ENCODE results near the gene CYTH2.
A peak's percentile ranks its signal among the peaks of the same experiment; 100 is the strongest.

CYTH2 gene

GRCh38 chr19:48493718-48494401 is 24.7 kb downstream of the CYTH2 start:
- DNase-seq (ENCODE audit: low spot score): no peak

DNA sequence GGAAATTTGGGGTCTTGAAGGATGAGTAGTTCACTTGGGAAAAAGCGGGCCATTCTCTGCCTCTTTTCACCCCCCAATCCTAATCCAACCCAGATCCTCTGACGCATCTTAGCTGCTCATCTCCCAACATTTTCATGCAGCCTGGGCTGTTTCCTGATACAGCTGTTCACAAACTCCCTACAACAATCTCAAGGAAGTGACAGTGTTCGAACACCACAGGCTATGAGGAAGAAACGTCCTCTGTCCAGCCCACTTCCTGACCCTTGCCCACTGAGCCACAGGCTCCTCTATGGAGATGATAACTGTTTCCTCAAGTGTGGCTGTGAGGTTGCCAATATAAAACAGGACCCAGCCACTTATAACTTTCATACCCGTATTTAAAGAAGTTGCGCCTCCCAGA is 26.2 kb downstream of the CYTH2 start:
- DNase-seq (ENCODE audit: low spot score): no peak

GRCh38 chr19:48496959-48497727 is 28.0 kb downstream of the CYTH2 start:
- DNase-seq (ENCODE audit: low spot score): no peak

DNA sequence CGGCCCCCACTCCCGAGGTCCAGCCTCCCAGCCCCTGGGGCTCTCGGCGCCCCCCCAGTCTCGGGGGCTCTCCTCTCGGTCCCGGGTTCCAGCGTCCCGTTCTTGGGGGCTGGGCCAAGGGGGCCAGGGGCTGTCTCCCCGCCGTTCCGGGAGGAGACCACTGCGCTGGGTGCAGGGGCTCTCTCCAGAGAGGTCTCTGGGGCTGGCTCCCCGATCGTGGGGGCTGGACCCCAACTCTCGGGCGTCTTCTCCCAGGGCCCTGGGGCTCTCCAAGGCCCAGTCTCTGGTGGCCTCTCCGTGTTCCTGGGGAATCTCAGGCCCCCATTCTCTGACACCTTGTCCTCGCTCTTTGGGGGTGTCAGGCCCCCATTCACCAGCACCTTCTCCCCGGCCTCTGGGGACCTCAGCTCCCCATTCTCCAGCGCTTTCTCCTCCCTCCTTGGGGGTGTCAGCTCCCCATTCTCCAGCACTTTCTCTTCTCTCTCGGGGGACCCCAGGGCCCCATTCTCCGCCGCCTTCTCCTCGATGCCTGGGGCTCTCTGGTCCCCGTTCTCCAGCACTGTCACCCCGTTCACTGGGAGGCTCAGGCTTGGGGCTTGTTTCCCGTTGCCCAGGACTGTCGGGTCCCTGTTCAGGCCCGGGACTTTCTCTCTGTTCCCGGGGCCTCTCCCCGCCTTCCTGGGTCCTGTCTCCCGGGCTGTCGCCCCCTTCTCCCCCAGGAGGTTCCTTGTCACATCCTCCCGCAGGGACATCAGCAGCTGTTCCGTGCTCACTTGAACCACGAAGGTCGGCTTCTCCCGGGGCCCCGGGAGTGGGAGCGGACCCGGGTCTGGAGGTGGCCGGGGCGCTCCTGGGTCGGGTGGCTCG is 28.8 kb downstream of the CYTH2 start:
- no peak for DNase-seq (ENCODE audit: low spot score)

DNA sequence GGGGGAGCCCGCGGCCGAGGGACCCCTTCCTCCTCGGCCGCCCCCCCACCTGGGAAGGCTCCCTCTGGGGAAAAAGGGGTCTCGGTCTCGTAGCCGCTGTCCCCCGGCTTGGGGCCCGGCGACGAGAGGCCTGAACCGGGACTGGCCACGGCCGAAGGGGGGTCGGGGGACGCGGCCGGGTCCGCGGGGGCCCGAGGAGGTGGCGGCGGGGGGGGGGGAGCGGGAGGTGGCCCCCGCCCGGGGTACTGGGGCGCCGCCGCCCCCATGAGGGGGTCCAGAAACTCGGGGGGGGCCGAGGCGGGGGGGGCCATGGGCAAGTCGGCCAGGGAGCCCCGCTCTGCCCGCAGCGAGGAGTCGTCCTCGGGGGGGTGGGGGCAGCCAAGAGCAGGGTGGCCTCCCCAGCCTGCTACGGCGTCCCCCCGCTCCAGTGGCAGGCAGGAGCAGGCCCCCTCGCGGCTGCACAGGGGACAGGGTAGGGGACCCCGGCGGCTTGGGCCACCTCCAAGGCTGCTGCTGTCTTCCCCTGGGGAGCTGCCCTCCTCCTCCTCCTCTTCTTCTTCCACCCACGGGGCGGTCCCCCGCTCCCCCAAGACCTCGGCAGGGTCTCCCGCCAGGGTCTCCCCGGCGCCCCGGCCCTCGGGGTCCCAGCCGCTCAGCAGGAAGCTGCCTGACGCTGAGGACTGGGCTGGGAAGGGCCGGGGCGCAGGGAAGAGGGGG is 29.6 kb downstream of the CYTH2 start:
- DNase-seq (ENCODE audit: low spot score): no peak

DNA sequence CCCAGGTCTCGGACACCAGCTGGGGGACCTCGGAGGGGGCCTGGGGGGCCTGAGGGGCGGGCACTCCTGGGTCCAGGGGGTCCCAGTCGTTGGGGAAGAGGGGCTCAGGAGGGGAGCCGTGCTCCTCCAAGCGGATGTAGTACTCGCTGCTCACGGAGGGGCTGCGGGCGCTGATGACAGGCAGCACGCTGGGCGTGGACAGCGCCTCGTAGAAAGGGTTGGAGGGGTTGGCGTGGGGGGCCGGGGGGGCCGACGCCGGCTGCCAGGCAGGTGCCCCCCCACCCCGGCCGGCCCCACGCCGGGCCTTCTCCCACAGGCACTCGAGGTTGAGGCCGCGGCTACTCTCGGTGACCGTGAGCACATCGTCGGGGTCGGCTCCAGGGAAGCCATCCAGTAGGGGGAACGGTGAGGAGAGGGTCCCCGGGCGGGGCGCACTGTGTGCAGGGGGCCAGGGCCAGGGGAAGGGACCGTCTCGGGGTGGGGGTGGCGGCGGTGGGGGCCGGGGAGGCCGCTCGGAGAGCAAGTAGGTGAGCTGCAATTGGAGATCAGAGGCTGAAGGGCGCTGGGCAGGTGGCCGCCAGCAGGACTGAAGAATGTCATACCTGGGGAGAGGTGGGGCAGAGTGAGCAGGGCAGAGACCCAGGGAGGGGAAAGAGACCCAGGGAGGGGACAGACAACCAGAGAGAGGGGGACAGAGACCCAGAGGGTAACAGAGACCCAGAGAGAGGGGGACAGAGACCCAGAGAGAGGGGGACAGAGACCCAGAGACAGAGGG is 30.3 kb downstream of the CYTH2 start:
- DNase-seq (ENCODE audit: low spot score): no peak

DNA sequence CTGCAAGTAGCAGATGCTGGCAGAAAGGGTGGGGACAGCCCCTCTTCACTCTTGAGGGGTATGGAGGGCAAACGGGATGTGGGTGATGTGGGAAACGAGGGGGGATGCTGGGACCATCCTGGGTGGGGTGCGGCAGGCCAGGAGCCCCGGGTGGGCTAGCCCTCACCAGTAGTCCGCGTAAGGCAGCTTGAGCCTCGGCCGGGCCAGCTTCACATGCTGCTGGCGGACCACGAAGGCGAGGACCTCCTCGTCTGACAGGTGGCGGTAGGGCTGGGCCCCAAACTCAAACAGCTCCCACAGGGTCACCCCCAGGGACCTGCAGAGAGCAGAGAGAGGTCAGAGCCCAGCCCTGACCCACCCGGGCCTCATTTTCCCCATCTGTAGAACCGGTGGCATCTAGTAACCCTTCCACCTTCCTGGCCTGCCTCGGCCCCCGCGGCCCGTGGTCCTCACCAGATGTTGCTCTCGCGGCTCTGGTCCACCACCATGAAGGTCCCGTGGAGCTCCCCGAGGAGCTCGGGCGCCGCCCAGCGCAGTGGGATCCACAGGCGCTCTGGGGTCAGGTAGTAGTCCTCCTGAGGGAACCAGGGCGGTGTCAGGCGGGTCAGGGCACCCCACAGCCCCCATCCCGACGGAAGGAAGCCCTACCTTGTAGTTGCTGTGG is 31.8 kb downstream of the CYTH2 start:
- no peak for DNase-seq (ENCODE audit: low spot score)

DNA sequence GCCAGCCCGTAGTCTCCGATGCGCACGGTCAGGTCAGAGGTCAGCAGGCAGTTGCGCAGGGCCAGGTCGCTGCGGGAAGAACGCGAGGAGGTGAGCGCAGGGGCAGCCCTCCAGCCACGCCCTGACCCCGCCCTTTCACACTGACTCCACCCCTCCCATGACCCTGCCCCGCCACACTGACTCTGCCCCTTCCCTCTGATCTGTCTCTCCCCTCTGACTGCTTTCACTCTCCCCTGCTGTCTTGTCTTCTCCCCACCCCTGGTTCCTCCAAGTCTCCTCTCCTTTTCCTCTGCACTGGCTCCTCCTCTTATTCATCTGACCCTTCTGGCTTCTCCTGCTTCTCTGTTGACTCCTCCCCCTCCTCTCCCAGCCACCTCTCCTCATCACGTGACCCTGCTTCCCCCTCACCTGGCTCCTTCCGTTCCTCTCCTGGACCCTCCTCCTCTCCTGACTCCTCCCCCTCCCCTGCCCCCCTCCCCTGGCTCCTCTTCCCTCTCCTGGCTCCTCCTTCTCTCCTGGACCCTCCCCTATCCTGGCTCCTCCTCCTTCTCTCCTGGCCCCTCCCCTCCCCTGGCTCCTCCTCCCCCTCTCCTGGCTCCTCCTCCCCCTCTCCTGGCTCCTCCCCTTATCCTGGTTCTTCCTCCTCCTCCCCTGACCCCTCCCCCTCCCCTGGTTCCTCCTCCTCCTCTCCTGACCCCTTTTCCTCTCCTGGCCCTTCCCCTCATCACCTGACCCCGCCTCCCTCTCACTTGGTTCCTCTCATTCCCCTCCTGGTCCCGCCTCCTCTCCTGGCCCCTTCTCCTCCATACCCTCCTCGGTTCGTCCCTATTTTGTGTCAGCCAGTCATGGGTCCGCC is 32.6 kb downstream of the CYTH2 start:
- DNase-seq (ENCODE audit: low spot score): no peak

DNA sequence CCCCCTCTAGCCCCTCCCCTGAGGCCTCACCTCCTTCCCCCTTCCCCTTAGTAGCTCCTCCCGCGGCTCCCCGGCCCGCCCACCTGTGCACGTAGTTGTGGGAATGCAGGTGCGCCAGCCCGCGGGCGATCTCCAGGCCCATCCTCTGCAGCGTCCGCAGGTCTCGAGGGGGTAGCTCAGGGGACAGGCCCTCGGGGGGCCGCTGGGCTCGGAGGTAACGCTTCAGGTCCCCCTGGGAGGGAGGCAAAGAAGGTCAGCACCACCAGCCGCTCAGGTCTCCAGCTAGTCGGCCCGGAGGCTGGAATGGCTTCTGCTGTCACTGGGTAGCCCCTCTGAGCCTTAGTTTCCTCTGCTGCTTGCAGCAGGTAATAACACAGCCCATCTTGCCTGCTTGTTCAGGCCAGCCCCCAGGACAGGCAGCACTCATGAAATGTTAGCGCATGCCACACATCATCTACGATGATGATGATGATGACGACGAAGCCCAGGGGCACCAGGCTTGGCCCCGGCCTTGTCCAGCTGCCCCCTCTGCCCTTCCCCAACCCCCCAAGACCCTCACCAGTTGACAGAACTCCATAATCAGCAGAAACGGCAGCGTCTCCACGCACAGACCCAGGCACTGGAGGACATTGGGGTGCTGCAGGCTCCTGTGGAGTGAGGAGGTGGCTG is 33.3 kb downstream of the CYTH2 start:
- no peak for DNase-seq (ENCODE audit: low spot score)

- peak; percentile 63 for DNase-seq (ENCODE audit: low spot score)
Observed at GRCh38 chr19:48506138-48506733, 37.1 kb downstream of the CYTH2 start.

DNA sequence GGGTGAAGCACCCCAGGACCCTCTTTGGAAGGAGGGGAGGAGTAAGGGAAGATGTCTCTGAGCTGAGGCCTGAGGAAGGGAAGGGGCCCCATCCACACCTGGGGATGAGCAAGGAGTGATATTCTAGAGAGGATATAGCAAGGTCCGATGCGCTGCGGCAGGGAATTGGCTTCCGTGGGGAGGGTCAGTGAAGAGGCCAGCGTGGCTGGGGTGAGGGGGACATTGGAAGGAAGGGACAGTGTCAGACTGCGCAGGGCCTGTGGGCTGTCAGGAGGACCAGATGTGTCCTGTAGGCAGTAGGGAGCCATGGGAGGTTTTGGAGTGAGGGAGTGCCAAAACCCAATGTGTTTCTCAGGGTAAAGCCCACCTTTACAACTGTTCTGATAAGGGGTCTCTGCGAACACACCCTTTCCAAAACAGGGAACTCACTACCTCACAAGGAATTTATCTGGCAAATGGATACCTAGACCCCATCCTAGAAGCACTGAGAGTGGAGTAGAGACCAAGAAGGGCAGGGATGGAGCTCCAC is 38.8 kb downstream of the CYTH2 start:
- no peak for DNase-seq (ENCODE audit: low spot score)

GRCh38 chr19:48508729-48509411 is 39.7 kb downstream of the CYTH2 start:
- no peak for DNase-seq (ENCODE audit: low spot score)

- no peak for DNase-seq (ENCODE audit: low spot score)
Observed at GRCh38 chr19:48509467-48510194, 40.5 kb downstream of the CYTH2 start.

DNA sequence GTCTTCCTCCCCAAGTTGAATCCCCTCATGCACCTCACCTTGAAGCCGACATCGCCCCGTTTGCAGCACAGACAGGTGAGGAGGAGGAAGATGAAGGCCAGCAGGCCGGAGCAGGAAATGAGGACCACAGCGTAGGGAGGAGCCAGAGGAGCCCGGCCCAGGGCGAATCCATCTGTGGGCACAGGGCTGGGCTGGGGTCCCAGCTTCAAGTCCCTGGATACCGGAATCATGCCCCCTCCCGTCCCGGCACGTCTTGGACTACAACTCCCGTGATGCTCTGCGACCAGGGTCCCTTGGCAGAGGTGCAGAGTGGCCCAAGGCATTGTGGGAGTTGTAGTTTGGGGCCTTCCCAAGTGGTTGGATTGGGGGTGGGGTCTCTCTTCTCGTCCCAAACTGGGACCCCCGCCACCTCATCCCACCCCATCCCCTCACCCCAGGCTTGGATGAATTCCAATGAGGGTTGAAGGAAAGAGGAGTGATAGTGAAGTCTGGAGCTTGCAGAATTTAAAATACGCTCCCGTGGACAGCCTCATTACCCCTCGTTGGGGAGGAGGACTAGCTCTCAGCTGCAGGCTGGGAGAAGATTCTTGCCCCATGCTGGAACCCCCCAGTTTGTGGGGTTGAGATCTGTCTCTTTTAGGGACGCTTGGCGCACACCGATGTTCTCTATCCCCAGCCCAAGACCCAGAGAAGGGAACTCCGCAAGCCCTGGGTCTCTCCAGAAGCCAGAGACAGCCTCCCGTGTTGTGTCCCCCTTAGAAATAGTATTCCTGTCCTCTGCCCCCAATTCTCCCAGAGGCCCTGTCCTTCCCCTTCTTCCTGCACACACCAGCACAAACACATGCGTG is 41.5 kb downstream of the CYTH2 start:
- peak; percentile 56 for DNase-seq (ENCODE audit: low spot score)

DNA sequence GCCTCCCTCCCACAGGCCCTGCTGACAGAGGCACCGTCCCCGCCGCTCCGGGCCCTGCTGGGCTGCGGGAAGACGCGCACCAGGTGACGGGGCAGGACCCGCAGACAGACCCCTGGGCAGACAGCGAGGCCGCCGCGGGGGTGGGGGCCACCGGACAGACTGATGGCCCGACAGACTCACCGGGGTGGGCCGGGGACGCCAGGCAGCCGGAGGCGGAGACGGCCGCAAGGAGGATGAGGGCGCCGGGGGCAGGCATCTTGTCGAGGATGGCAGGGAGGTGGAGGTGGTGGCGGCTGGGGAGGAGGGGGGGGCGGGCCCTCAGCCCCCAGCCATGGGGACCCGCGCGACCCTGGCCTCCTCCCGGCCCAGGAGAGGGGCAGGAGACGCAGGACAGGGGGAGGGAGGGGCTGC is 42.2 kb downstream of the CYTH2 start:
- DNase-seq (ENCODE audit: low spot score): no peak

GRCh38 chr19:48511800-48512503 is 42.8 kb downstream of the CYTH2 start, which contains the start of gene LMTK3:
Gene LMTK3, minus strand, starts transcription at chr19:48511835. Its CDS starts 259 bp downstream, at chr19:48511576.
- DNase-seq (ENCODE audit: low spot score): no peak

All from AG08395 (cell line).